ENCODE results near the gene C3orf70.

DNA sequence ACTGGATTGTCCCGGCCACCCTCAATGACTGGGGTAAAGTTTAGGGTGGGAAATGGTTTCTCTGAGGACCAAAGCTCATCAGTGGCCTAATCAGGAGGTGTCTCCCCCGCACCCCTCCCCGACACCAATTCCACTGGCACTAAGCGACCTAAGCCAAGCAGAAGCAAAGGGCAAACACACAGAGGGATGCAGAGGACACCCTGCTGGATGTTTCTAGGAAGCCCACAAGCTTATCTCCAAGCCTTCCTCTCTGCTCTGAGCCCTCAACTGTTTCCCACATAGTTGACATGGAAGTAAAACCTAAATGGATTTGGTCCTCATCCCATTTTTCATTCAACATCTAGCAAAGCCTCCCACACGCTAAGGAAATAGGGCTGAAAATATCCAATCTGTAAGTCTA is 68.5 kb downstream of the C3orf70 start:
- TF ChIP-seq, protein P1, sequence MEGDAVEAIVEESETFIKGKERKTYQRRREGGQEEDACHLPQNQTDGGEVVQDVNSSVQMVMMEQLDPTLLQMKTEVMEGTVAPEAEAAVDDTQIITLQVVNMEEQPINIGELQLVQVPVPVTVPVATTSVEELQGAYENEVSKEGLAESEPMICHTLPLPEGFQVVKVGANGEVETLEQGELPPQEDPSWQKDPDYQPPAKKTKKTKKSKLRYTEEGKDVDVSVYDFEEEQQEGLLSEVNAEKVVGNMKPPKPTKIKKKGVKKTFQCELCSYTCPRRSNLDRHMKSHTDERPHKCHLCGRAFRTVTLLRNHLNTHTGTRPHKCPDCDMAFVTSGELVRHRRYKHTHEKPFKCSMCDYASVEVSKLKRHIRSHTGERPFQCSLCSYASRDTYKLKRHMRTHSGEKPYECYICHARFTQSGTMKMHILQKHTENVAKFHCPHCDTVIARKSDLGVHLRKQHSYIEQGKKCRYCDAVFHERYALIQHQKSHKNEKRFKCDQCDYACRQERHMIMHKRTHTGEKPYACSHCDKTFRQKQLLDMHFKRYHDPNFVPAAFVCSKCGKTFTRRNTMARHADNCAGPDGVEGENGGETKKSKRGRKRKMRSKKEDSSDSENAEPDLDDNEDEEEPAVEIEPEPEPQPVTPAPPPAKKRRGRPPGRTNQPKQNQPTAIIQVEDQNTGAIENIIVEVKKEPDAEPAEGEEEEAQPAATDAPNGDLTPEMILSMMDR (IDR thresholded peaks at IDR 0.05; ENCODE audit: insufficient read depth, low read depth, low read length), result no peak
- no peak for TF ChIP-seq EZH2 (IDR thresholded peaks at IDR 0.05; ENCODE audit: insufficient read depth, low read length)
